ENCODE data around the gene ZDHHC12.

The ZDHHC12 gene, protein sequence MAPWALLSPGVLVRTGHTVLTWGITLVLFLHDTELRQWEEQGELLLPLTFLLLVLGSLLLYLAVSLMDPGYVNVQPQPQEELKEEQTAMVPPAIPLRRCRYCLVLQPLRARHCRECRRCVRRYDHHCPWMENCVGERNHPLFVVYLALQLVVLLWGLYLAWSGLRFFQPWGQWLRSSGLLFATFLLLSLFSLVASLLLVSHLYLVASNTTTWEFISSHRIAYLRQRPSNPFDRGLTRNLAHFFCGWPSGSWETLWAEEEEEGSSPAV

DNA sequence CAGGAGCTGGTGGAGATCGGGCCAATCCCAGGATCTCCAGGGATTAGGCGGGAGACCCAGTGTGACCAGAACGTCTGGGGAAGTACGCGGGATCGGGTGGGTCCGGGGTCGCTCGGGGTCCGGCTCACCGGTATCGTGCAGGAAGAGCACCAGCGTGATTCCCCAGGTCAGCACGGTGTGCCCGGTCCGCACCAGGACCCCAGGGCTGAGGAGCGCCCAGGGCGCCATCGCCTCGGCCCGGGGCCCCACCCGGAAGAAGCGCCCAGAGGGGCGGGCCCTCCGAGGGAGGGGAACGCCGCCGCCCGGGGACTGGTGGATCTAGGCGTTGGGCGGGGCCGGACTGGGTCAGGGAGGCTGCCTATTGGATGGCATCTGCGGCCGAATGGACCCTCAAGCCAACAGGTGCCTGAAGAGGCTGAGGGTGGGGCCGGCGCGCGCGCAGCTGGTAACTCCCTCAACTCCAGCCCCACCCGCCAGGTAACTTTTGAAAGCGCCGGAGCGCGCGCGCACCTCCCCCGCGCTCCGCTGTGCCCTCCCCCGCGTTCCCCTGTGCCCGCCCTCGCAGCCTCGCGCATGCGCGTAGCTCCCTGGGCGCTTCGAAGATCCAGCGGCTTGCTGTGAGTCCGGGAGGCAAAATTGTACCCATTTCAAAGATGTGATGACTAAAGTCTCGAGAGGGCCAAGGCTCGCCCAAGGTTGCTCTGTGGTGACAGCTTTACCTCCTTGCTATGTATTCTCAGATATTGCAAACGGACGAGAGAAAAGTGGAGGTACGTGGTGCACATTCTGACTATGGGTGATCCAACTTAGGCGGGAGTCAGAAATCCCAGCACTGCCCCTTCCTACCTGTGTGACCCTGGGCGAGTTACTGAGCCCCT is at the start of gene ZDHHC12:
ZDHHC12 (minus strand) TSS at position 262 of the 878 bp plus-strand sequence; CDS start at position 228, 34 bp downstream.
- Histone ChIP-seq H3K4me3 (ENCODE audit: low read depth in 1 of 2, low read length in 2 of 2) (peak within 1 kb of the TSS; percentile 68 to 72), H3K9ac (ENCODE audit: low read length) (peak within 1 kb of the TSS; percentile 41), H3K27ac (ENCODE audit: low read depth, low read length) (peak within 1 kb of the TSS; percentile 27), H3K4me1 (ENCODE audit: insufficient read depth, low read length) (peaks cover 10% of the 10 kb centered on the region), H3K27me3 (ENCODE audit: control insufficient read depth in 1 of 2, insufficient read depth in 2 of 2, low read length in 2 of 2) (no peaks in the 10 kb centered on the region), H3K36me3 (ENCODE audit: insufficient read depth, low read length) (no peaks in the 10 kb centered on the region), H3K9me3 (ENCODE audit: low read length) (no peaks in the 10 kb centered on the region)

DNA sequence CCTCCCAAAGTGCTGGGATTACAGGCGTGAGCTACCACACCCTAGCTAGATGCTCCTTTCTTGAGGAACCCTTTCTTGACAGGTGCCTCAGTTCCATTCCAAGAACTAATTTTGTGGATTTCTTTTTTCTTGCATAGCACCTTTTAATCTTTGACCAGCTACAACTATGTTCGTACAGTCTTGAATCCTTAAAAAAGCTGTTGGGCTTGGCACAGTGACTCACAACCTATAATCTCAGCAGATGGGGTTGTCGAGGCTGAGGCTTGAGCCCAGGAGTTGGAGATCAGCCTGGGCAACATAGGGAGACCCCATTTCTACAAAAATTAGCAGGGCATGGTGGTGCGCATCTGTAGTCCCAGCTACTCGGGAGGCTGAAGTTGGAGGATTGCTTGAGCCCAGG is 49.1 kb upstream of the ZDHHC12 start:
- H3K27ac ChIP-seq (ENCODE audit: low read depth, low read length) = no peak overlapping the region
- H3K36me3 ChIP-seq (ENCODE audit: insufficient read depth, low read length) = peaks cover 4% of the 10 kb centered on the region
- no peaks in the 10 kb centered on the region for H3K27me3 ChIP-seq (ENCODE audit: control insufficient read depth in 1 of 2, insufficient read depth in 2 of 2, low read length in 2 of 2)
- H3K9ac ChIP-seq (ENCODE audit: low read length) = no peak overlapping the region
- no peaks in the 10 kb centered on the region for H3K9me3 ChIP-seq (ENCODE audit: low read length)
- H3K4me1 ChIP-seq (ENCODE audit: insufficient read depth, low read length) = peaks cover 19% of the 10 kb centered on the region
- H3K4me3 ChIP-seq (ENCODE audit: low read depth in 1 of 2, low read length in 2 of 2) = no peak overlapping the region

DNA sequence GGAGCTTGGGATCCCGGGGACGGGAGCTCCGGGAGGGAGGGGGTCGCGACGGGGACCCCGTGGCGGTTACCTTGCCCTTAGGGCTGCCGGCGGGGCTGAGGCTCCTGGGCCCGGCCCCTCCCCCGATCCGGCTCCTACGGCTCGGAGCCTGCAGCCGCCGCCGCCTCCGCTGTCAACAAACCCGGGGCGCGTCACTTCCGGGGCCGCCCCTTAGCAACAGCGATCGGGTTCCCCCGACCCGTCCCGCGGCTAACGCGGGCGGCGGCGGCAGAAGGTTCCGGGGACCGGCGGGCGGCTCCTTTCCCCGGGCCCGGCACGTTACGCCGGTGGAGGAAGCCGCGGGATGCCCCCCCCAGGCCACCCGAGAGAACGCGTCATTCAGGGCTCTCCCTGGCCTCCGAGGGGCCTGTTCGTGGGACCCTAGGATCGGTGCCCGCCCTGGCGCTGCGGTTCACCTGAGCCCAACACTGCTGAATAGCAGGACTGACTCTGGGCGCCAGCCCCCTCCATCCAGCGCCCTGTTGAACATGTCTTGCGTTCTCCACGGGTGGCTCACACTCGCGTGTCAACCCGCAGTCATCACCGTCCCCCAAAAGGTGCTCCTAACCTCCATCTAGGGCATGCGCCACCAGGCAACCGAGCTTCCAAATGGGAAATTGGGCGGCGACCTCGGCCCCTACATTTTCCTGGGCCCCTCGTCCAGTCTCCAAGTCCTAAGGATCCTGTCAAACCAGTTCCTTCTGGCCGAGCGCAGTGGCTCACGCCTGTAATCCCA is 48.0 kb upstream of the ZDHHC12 start, which contains the start of gene ZER1:
ZER1 (minus strand) TSS at position 183 of the 775 bp plus-strand sequence. CDS start 16,362 bp downstream, outside the sequence.
- Histone ChIP-seq H3K27ac (ENCODE audit: low read depth, low read length) (peak within 1 kb of the TSS; percentile 86), H3K9me3 (ENCODE audit: low read length) (no peaks in the 10 kb centered on the region), H3K9ac (ENCODE audit: low read length) (peak within 1 kb of the TSS; percentile 82), H3K4me3 (ENCODE audit: low read depth in 1 of 2, low read length in 2 of 2) (peak within 1 kb of the TSS; percentile 90 to 93), H3K27me3 (ENCODE audit: control insufficient read depth in 1 of 2, insufficient read depth in 2 of 2, low read length in 2 of 2) (no peaks in the 10 kb centered on the region), H3K4me1 (ENCODE audit: insufficient read depth, low read length) (peaks cover 19% of the 10 kb centered on the region), H3K36me3 (ENCODE audit: insufficient read depth, low read length) (peaks cover 11% of the 10 kb centered on the region)

DNA sequence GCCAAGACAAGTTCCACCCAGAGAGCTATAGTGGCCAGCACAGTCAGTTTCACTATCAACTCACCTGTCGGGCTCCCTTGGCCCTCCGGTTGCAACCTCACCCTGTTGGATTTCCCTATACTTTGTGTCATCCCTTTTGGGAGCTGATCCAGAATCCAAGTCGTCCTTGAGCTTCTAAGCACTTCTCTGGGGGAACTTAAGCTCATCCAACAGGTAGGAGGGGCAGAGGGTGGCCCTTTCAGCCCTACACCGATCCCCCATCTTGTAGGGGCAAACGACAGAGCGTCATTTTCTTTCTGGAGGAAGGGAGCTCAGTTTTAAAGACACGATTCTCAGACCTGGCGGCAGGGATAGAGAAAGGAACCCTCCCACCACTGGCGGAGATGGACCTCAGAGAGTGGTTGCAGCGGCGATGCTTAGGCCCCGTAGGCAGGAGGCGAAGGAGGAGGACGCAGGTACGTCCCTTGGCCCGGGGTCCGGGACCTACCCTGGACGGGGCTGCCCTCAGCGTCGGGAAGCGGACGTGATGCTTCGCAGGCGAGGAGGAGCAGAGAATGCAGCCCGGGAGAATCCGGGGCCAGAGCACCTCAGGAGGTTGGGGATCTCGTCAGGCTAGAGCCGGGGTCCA is 47.3 kb upstream of the ZDHHC12 start:
- Histone ChIP-seq H3K4me1 (ENCODE audit: insufficient read depth, low read length) (peaks cover 19% of the 10 kb centered on the region), H3K9ac (ENCODE audit: low read length) (peak overlapping the region; percentile 80), H3K36me3 (ENCODE audit: insufficient read depth, low read length) (peaks cover 11% of the 10 kb centered on the region), H3K9me3 (ENCODE audit: low read length) (no peaks in the 10 kb centered on the region), H3K27me3 (ENCODE audit: control insufficient read depth in 1 of 2, insufficient read depth in 2 of 2, low read length in 2 of 2) (no peaks in the 10 kb centered on the region), H3K27ac (ENCODE audit: low read depth, low read length) (peak overlapping the region; percentile 86), H3K4me3 (ENCODE audit: low read depth in 1 of 2, low read length in 2 of 2) (peak overlapping the region; percentile 90 to 93)

DNA sequence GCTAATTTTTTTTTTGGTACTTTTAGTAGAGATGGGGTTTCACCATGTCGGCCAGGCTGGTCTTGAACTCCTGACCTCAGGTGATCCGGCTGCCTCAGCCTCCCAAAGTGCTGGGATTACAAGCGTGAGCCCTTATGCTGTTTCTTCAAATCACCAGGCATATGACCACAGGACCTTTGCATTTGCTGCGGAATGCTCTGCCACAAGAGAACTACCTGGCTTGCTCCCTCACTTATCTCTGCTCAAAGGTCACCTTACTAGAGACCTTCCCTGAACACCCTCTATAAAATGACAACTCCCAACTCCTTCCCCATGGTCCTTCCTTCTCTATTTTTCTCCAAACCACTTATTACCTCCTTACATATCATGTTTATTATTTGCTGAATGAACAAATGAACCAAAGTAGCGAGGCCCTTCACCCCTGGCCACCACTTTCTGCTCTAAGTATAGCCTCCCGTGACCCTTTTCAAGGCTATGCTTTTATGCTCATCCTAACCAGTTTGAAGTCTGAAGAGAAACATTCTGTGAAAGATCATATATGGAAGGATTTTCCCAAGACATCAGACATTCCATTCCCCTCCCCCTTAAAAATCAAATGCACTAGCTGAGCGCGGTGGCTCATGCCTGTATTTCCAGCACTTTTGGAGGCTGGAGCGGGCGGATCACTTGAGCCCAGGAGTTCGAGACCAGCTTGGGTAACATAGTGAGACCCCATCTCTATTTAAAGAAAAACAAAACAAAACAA is 46.5 kb upstream of the ZDHHC12 start:
- H3K4me3 ChIP-seq (ENCODE audit: low read depth in 1 of 2, low read length in 2 of 2) = peak overlapping the region; percentile 90 to 93
- peaks cover 19% of the 10 kb centered on the region for H3K4me1 ChIP-seq (ENCODE audit: insufficient read depth, low read length)
- no peaks in the 10 kb centered on the region for H3K9me3 ChIP-seq (ENCODE audit: low read length)
- peak overlapping the region; percentile 86 for H3K27ac ChIP-seq (ENCODE audit: low read depth, low read length)
- H3K36me3 ChIP-seq (ENCODE audit: insufficient read depth, low read length) = peaks cover 11% of the 10 kb centered on the region
- H3K27me3 ChIP-seq (ENCODE audit: control insufficient read depth in 1 of 2, insufficient read depth in 2 of 2, low read length in 2 of 2) = no peaks in the 10 kb centered on the region
- peak overlapping the region; percentile 80 for H3K9ac ChIP-seq (ENCODE audit: low read length)

DNA sequence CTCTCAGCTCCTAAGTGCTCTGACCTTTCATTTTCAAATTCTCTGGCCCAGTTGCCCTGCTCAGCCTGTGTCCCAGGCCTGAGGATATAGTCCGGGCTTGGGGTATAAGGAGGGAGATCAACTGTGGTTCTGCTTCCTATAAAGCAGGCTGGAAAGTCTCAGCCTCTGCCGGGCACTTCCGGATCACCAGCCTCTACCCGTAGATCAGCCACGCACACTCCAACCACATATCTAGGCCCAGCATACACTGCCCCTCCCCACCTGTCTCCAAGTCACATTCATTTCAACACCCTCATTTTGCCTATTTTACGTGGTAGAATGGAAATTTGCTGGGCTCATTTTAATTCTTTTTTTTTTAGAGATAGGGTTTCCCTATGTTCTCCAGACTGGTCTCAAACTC is 44.7 kb upstream of the ZDHHC12 start:
- peaks cover 11% of the 10 kb centered on the region for H3K36me3 ChIP-seq (ENCODE audit: insufficient read depth, low read length)
- H3K27me3 ChIP-seq (ENCODE audit: control insufficient read depth in 1 of 2, insufficient read depth in 2 of 2, low read length in 2 of 2) = no peaks in the 10 kb centered on the region
- peaks cover 19% of the 10 kb centered on the region for H3K4me1 ChIP-seq (ENCODE audit: insufficient read depth, low read length)
- H3K9ac ChIP-seq (ENCODE audit: low read length) = no peak overlapping the region
- H3K4me3 ChIP-seq (ENCODE audit: low read depth in 1 of 2, low read length in 2 of 2) = no peak overlapping the region
- H3K9me3 ChIP-seq (ENCODE audit: low read length) = no peaks in the 10 kb centered on the region
- no peak overlapping the region for H3K27ac ChIP-seq (ENCODE audit: low read depth, low read length)

DNA sequence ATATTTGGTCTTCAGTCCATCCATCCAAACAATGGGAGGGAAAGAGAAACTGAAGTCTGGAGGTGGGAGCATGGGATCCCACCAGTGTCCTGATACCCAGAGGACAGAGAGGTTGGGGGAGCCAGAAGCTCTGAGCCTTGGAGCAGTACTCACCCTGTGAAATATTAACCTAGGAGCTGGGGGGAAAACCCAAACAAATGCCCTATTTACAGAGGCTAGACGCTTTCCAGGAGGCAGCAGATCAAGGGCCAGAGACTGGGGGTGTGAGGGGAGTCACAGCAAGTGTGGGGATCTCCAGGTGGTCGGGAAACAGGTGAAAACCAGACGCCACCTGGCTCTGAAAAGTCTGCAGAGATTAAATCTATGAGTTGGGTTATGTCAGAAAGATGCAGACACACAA is 41.6 kb upstream of the ZDHHC12 start:
- Histone ChIP-seq H3K36me3 (ENCODE audit: insufficient read depth, low read length) (peaks cover 11% of the 10 kb centered on the region), H3K4me1 (ENCODE audit: insufficient read depth, low read length) (peaks cover 12% of the 10 kb centered on the region), H3K27ac (ENCODE audit: low read depth, low read length) (no peak overlapping the region), H3K9me3 (ENCODE audit: low read length) (no peaks in the 10 kb centered on the region), H3K4me3 (ENCODE audit: low read depth in 1 of 2, low read length in 2 of 2) (no peak overlapping the region), H3K9ac (ENCODE audit: low read length) (no peak overlapping the region), H3K27me3 (ENCODE audit: control insufficient read depth in 1 of 2, insufficient read depth in 2 of 2, low read length in 2 of 2) (no peaks in the 10 kb centered on the region)

DNA sequence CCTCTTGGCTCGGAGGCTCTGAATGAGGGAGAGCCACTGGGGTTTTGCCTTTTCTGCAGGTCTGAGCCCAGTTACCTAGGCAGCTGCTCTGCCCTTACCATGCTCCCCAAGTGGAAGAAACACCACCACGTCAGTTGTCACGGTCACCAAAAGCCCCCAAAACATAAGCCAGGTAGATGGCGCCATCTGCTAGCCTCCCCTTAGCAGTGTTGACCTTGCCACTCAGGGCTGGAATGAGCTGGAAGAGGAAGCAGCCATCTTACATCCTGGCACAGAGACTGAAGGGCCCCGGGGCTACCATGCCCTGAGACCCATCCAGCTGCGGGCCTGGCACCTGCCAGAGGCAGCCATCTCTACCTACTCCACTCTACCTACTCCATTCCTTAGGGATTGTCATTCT is 40.4 kb upstream of the ZDHHC12 start:
- Histone ChIP-seq H3K9me3 (ENCODE audit: low read length) (no peaks in the 10 kb centered on the region), H3K9ac (ENCODE audit: low read length) (no peak overlapping the region), H3K27me3 (ENCODE audit: control insufficient read depth in 1 of 2, insufficient read depth in 2 of 2, low read length in 2 of 2) (no peaks in the 10 kb centered on the region), H3K4me1 (ENCODE audit: insufficient read depth, low read length) (peaks cover 3% of the 10 kb centered on the region), H3K36me3 (ENCODE audit: insufficient read depth, low read length) (peaks cover 11% of the 10 kb centered on the region), H3K4me3 (ENCODE audit: low read depth in 1 of 2, low read length in 2 of 2) (no peak overlapping the region), H3K27ac (ENCODE audit: low read depth, low read length) (no peak overlapping the region)

DNA sequence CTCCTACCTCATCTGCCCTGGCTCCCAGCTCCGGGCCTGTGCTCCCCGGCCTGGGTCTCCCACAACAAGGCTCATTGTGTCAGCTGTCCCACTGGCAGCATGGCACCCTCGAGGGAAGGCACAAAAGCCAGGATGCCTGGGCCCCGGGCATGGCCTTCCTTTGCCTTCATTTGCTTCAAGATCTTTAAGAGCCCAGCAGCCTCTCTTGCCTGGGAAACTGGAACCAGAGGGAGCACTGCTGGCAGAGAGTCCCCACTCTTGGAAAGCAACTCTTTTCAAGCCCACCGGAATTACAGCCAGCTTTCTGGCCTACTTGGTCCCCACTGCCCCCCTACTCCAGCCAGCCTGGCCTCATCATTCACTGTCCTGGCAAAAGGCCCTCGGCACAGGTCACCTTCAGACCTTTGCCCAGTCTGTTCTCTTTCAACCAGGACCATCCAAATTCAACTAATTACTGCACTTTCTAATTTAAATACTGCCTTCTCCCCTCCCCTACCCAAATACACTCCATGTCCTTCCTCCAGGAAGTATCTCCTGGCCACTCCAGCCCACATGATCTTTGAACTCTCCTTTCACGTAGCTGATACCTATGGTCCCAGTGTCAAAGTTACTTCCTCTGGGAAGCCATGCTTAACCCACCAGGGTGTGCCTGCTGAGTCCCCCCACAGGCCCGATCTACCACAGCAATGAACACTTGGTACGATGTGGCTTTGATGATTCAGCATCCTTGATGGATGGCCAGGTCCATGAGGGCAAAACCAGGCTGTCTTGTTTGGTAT is 38.9 kb upstream of the ZDHHC12 start:
- H3K27ac ChIP-seq (ENCODE audit: low read depth, low read length) = no peak overlapping the region
- H3K9me3 ChIP-seq (ENCODE audit: low read length) = no peaks in the 10 kb centered on the region
- no peak overlapping the region for H3K4me3 ChIP-seq (ENCODE audit: low read depth in 1 of 2, low read length in 2 of 2)
- no peaks in the 10 kb centered on the region for H3K27me3 ChIP-seq (ENCODE audit: control insufficient read depth in 1 of 2, insufficient read depth in 2 of 2, low read length in 2 of 2)
- H3K4me1 ChIP-seq (ENCODE audit: insufficient read depth, low read length) = no peaks in the 10 kb centered on the region
- peaks cover 6% of the 10 kb centered on the region for H3K36me3 ChIP-seq (ENCODE audit: insufficient read depth, low read length)
- H3K9ac ChIP-seq (ENCODE audit: low read length) = no peak overlapping the region

DNA sequence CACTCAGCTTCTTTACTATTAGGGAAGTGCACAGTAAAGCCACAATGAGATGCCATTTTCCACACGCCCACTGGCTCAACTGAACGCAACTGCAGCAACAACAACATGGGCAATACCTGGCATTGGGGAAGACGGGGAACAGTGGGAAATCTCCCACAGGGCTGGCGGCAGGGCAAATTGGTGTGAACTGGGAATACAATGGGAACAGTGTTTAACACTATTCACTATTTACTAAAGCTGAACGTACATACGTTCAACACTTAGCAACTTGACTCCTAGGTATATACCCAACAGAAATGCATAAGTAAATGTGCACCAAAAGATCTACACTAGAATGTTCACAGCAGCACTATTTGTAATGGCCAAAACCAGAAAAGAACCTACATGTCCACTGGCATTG is 33.7 kb upstream of the ZDHHC12 start:
- H3K9ac ChIP-seq (ENCODE audit: low read length) = no peak overlapping the region
- no peaks in the 10 kb centered on the region for H3K27me3 ChIP-seq (ENCODE audit: control insufficient read depth in 1 of 2, insufficient read depth in 2 of 2, low read length in 2 of 2)
- no peaks in the 10 kb centered on the region for H3K4me1 ChIP-seq (ENCODE audit: insufficient read depth, low read length)
- peaks cover 16% of the 10 kb centered on the region for H3K36me3 ChIP-seq (ENCODE audit: insufficient read depth, low read length)
- no peak overlapping the region for H3K27ac ChIP-seq (ENCODE audit: low read depth, low read length)
- no peaks in the 10 kb centered on the region for H3K9me3 ChIP-seq (ENCODE audit: low read length)
- H3K4me3 ChIP-seq (ENCODE audit: low read depth in 1 of 2, low read length in 2 of 2) = no peak overlapping the region

Data from muscle layer of colon (tissue), 2 donors.